GM21619 (cell line): ENCODE data around the gene ASCL4.
A peak's percentile ranks its signal among the peaks of the same experiment; 100 is the strongest.
"Not testable (repeated sequence)": the region's sequence is repeated elsewhere in the genome, so short reads cannot be mapped to it uniquely, and the experiment has no call there.

Experiments
- ATAC-seq: cut with Tn5 transposase; IDR thresholded peaks from one replicate; pipeline ENCODE4 v1.9.1; 2021; ENCODE audit not compliant: unreplicated experiment

The ASCL4 gene

GRCh38 chr12:107774349-107775029 is at the start of gene ASCL4:
Gene ASCL4 (plus strand): TSS chr12:107774704. CDS start chr12:107775219, 515 bp downstream.
- no peak for ATAC-seq

- ATAC-seq, result not testable (repeated sequence)
Observed at GRCh38 chr12:107727327-107727726, 47.2 kb upstream of the ASCL4 start.

DNA sequence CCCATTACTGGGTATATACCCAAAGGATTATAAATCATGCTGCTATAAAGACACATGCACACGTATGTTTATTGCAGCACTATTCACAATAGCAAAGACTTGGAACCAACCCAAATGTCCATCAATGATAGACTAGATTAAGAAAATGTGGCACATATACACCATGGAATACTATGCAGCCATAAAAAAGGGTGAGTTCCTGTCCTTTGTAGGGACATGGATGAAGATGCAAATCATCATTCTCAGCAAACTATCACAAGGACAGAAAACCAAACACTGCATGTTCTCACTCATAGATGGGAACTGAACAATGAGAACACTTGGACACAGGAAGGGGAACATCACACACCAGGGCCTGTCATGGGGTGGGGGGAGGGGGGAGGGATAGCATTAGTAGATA is 46.8 kb upstream of the ASCL4 start:
- not testable (repeated sequence) for ATAC-seq

DNA sequence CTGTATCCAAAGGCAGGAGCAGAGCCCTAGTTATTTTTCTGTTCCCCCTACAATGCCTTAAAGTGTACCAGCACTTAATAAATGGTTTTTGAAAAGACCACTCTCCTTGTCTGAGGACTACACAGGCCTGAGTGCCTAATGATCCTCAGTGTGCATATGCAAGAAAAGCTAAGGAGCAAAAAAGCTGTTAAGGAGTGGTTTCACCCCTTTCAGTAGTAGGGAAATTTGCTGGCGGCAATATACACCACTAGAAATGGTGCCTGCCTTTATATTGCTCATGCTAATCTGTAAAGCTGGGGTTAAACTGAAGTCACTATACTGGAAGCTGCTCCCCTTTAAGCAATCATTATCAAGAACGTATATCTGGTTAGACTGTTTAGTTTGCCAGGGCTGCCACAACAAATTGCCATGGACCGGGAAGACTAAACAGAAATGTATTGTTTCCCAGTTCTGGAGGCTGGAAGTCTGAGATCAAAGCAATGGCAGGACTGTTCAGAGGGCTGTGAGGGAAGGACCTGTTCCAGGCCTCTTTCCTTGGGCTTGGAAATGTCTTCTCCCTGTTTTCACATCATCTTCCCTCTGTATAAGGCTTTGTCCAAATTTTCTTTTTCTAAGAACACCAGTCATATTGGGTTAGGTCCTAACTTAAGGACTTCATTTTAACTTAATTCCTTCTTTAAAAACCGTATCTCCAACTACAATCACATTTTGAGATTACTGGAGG is 43.7 kb upstream of the ASCL4 start:
- no peak for ATAC-seq

DNA sequence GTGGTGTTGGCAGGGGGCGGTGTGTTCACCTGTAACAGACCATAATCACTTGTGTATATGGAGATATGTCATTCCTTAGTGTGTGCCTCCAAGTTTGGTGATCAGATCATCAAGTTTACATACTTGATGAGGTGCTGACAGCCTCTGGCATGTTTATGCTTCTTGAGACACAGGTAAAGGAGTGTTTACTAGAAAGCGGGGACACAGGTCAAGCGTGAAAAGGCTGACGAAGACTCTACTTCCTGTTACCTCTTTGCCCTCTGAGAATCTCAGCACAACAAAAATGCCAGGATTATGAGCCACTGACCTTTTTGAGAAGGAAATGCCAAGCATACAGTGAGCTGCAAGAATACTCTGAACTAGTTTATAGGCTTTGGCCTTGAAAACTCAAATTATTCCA is 43.1 kb upstream of the ASCL4 start:
- ATAC-seq, result peak; percentile 48

DNA sequence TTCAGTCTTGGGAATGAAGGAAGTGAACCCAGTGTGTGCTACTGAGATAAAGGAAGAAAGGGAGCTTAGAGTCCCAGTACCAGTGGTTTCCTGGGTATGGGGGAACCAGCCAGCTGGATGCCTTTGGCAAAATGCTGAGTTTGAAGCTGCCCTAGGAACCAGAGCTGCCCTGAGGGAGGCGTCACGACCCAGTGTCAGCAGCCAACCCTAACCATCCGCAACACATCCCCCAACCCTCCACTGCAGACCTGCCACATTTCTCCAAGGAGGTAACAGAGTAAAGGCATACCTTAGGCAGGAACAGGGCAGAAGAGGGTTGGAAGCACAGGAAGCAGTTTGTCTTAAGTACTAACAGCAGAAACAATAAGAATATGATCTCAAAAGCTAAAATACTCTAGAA is 42.1 kb upstream of the ASCL4 start:
- no peak for ATAC-seq

GRCh38 chr12:107734139-107734538 is 40.4 kb upstream of the ASCL4 start:
- no peak for ATAC-seq

DNA sequence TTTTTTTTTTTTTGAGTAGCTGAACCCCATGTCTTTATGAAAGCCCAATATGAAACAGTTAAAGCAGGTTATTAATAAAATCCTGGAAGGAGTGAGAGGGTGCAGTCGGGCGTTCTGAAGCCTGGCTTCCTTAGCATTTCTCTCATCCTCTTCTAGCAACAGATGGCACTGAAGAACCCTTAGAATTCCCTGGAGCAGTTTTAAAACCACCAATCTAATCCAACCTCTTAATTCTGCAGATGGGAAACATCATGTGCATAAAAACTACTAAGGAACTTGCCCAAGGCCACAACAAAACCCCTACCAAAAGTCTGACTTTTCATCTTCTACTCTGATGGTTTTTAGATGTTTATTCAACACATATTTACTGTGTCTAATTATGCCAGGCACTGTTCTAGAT is 38.7 kb upstream of the ASCL4 start:
- ATAC-seq, result no peak

DNA sequence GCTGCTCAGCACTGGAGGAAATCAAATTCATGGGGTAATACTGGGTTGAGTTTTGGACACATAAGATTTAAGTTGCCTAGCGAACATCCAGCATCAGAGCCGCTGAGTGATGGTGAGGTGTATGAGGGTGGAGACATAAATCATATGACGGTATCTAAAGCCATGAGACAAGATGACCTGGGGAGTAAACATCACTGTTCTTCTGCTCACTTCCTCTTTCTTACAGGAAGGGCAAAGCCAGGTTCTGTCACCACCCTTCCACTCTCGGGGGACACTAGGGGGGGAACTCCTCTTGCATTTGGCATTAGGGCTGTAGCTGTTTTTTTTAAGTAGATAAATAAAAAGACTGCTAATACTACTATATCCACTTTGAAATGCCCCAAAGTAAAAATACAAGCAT is 37.6 kb upstream of the ASCL4 start:
- peak; percentile 95 for ATAC-seq

DNA sequence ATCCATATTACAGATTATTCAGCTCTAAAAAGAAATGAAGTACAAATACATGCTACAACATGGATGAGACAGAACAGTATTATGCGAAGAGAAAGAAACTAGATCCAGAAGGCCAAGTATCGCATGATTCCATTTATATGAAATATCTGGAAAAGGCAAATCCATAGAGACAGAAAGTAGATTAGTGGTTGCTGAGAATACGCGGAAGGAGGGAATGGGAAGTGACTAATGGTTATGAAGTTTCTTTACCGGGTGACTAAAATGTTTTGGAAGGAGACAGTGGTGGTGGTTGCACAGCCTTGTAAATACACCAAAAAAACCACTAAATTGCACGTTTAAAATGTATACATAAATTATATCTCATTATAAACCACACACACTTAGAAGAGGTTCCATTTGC is 26.0 kb upstream of the ASCL4 start:
- no peak for ATAC-seq

DNA sequence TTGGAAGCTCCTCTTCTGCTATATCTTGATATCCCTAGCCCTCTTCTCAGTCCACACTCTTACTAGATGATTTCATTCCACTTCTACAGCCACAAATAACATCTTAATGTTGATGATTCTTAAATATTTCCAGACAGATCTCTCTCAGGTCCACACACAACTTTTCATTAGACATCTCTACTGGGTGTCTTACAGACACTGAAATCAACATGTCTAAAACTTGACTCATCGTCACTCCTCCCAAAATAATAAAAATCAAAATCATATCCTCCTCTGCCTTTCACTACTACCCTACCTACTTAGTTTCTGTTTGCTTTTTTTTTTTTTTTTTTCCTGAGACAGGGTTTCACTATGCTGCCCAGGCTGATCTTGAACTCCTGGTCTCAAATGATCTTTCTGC is 25.4 kb upstream of the ASCL4 start:
- no peak for ATAC-seq

DNA sequence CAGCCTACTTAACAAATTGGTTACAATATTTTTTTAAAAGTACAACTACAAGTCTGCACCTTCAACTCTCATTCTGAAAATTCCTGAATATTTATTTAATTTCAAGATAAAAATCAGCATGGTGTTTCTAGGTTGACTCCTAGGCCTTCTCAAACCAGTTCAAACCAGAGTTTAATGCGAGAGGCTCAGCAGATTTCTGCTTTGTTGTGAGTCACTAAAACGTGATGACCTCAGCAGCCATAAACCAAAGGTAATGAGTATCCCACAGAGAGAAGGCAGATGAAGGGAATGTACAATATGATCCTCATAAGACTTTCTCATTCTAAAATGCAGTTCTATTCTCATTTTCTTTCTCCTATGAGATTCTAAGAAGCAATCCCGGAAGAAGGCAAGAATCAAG is 15.1 kb upstream of the ASCL4 start:
- no peak for ATAC-seq

DNA sequence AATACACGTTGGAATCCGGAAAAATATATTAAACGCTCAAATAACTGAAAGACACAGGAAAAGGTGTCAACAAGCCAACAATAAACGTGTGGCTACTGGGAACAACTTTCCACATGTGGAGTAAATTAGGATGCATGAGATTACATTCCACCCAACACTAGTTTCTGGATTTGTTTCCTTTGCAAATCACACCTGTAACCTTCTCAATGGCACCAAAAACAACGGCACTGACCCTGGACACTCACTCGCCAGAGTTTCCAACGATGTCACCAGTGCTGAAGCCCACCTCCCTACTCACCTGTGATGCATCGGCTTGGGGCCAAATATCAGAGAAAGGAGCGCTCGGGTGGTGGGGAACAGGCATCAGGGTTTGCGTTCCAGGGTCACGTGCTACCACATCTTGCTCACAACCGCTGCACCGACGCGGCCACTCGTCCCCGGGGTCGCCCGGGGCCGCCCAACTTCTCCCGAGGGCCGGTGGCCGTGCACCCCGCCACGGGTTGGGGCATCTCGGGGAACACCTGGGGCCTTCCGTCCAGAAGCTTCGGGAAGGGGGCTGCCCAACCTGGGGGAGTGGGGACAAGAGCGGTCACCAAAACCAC is 14.2 kb upstream of the ASCL4 start:
- peak; percentile 22 for ATAC-seq

DNA sequence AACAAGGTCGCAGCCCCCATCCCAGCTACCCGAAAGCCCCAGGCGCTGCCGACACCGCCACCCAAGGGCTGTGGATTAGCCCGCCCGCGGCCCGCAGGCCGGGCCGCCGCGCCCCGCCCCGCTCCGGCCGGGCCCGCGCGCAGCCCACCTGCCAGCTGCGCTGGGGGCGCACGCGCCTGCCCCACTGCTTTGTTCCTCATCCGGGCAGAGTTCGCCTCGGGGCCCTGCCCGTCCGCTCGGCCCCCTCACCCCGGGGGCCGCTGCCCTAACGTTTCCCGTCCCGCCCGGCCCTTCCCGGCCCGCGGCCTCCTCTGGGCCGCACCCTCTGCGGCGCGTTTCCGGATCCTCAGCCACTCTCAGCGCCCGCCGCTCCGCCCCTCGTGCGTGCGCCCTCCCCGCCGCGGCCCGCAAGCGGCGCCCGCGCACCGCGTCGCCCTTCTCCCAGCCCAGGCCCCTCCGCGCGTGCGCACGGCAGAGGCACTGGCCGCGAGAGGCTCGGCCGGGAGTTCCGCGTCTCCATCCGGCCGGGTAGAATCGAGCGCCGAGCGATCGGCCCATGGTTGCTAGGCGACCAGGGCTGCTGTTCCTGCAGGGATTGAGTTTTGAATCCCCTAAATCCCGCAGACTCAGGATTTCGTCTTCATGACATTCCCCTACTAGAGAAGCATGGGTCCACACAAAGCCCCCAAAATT is 13.5 kb upstream of the ASCL4 start, which contains the start of gene PRDM4:
Gene PRDM4 (minus strand): TSS at position 329 of the 693 bp plus-strand sequence. CDS start 622 bp downstream, outside the sequence.
- ATAC-seq, result peak; percentile 89

- no peak for ATAC-seq
Observed at GRCh38 chr12:107761502-107761904, 13.0 kb upstream of the ASCL4 start.

DNA sequence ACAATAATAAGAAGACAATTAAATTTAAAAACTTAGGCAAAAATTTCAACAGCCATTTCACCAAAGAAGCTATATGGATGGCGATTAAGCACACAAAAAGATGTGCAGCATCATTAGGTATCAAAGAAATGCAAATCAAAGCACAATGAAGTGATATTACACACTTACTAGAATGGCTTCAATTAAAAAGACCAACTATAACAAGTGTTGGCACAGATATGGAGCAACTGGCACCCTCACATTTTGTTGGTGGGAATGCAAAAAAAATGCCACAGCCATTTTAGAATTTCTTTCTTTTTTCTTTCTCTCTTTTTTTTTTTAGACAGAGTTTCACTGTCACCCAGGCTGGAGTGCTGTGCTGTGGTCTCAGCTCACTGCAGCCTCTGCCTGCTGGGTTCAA is 11.6 kb upstream of the ASCL4 start:
- no peak for ATAC-seq

- ATAC-seq, result no peak
Observed at GRCh38 chr12:107764626-107765025, 9.9 kb upstream of the ASCL4 start.

DNA sequence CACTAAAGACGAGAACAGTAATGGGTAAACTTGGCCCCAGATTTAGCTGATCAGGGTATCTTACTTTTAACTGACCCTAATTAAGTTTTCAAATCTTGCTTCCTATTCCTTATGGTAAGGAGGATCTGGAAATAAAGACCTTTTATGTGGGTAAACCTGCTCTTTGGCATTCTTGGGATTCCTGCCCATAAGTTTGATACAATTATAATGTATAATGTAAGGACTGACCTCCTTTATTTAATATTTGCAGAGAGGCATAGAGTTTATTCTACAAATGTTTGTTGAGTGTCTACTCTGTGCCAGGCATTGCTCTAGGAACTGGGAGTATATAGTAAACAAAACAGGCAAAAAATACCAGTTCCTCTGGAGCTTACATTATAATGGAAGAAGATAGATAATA is 9.2 kb upstream of the ASCL4 start:
- no peak for ATAC-seq

DNA sequence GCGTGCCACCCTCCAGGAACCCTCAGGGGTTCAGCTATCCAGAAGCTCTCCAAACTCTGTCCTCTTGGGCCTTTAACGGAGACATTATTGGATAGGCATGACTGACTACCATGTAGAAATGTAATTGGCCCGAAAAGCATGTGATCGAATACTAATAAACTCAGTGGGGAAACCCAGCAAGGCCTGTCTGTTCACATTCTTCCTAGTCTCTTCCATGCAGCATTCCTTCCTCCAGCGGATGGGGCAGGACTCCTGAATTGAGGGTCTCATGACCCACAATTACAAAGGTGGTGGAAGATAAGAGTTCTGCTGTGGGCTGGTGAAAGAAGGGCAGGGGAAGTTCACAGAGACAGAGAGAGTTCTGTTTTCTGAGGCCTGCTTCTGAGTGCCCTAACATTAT is 7.0 kb upstream of the ASCL4 start:
- ATAC-seq, result no peak

GRCh38 chr12:107775093-107775721 is 703 bp downstream of the ASCL4 start:
- no peak for ATAC-seq

DNA sequence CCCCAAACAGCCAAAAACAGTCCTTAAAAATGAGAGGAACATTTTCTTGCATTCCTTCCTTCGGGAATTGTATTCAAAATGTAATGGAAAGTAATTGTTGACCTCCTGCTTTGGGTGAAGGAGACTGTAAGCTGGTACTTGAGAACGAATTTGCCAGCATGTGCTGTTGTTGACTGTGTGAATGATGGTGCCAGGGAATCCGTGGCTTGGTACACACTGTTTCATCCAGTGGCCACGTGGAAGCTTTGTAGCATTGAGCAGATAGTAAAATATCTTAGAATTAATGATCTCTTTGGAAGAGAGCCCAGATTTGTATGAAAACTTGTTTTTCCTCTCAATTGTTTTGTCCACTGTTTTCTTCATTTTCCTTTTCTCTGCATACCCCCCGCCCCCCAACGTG is 1.7 kb downstream of the ASCL4 start:
- no peak for ATAC-seq
